ENCODE data around the gene COL11A2. TPM values are rescaled to one million over a fixed set of nuclear protein-coding genes. Genes with fewer than 3 reads are reported as not detected.

Gene COL11A2
- polyA plus RNA-seq, 3 donors = 0.57 TPM; not detected in 2

- H3K9ac ChIP-seq (ENCODE audit: insufficient read depth, low read length, poor library complexity, severe bottlenecking) = no peak overlapping the region
- intact Hi-C loops (cut with micrococcal nuclease) = loop anchor here in 1 of 2 donors (10.0 kb wide), 1 partner anchor 116 kb away; no protein-coding TSS in a partner anchor
- H3K4me1 ChIP-seq (ENCODE audit: control insufficient read depth in 1 of 2, insufficient read depth in 2 of 2, low read length in 2 of 2) = peaks cover 35 to 41% of the 10 kb centered on the region in 2 donors
- no peaks in the 10 kb centered on the region for H3K36me3 ChIP-seq (replicated peaks in 1 of 2; ENCODE audit: control insufficient read depth in 1 of 2, insufficient read depth in 2 of 2, low read length in 2 of 2)
- H3K27ac Mint-ChIP-seq = peak overlapping the region in 1 of 7 donors; percentile 50
- no peak overlapping the region for H3K4me2 ChIP-seq (replicated peaks; ENCODE audit: extremely low read depth, low read length, poor library complexity, severe bottlenecking)
- H3K79me2 ChIP-seq (ENCODE audit: insufficient read depth, low read length) = no peaks in the 10 kb centered on the region
- 98% methylated on average over 5 of the region's 7 CpGs for WGBS (ENCODE audit: insufficient coverage)
- no peak overlapping the region for H3K4me3 Mint-ChIP-seq
- no peaks in the 10 kb centered on the region for H4K20me1 ChIP-seq (ENCODE audit: insufficient read depth, low read length)
- peaks cover 2 to 10% (median 6%) of the 10 kb centered on the region in 7 donors for H3K9me3 Mint-ChIP-seq
- no peak overlapping the region for H3K27ac ChIP-seq (ENCODE audit: low read depth in 1 of 2, low read length in 2 of 2)
- H3K27me3 Mint-ChIP-seq (ENCODE audit: low read depth in 3 of 3) = peaks cover 1 to 3% (median 2%) of the 10 kb centered on the region in 3 donors
- H3K27me3 ChIP-seq (ENCODE audit: control insufficient read depth in 2 of 2, insufficient read depth in 2 of 2, low read length in 2 of 2) = no peaks in the 10 kb centered on the region
- peaks cover 30% of the 10 kb centered on the region for H3K4me1 Mint-ChIP-seq
- no peak overlapping the region for H3K4me3 ChIP-seq (replicated peaks in 1 of 3; ENCODE audit: low read depth in 2 of 3, low read length in 3 of 3)
- no peak for TF ChIP-seq CTCF (IDR thresholded peaks at IDR 0.05)
- no peaks in the 10 kb centered on the region for H3K36me3 Mint-ChIP-seq
- peaks cover 0 to 3% of the 10 kb centered on the region in 2 donors for H3K9me3 ChIP-seq (replicated peaks in 1 of 2; ENCODE audit: control insufficient read depth in 1 of 2, insufficient read depth in 1 of 2, low read length in 2 of 2)
- no peak overlapping the region for H2AFZ ChIP-seq (ENCODE audit: insufficient read depth, low read depth, low read length, poor library complexity, severe bottlenecking)
- peak in 2 of 3 donors; percentile 21 to 75 for DNase-seq
Measured at GRCh38 chr6:33140556-33140955, 51.7 kb downstream of the COL11A2 start.

DNA sequence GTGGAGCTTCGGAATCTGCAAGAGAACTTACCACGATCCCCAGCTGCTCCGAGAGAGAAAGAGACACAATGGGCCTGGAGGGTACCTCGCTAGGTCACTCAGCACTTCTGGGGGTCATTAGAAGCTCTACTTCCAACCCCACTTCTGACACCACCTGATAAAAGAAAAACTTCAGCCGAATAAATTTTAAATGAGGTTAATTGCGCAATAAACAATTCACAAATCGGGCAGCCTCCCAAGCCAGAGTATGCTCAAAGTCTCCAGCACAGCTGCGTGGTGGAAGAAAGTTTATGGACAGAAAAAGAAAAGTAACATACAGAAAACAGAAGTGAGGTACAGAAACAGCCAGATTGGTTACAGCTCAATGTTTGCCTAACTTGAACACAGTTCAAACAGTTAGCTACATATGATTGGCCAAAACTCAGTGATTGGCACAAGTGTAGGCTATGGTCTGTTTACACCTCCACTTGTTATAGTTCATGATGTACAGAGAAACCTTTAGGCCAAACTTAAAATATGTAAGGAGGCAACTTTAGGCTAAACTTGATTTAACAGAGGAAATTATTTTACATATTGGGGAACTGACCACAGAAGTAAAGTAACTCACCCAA lies 52.6 kb downstream of the COL11A2 start:
- H3K9me3 Mint-ChIP-seq = peaks cover 2 to 10% (median 6%) of the 10 kb centered on the region in 7 donors
- DNase-seq = no peak
- intact Hi-C loops (cut with micrococcal nuclease) = loop anchor here in 1 of 2 donors (10.0 kb wide), 1 partner anchor 115 kb away; no protein-coding TSS in a partner anchor
- peaks cover 0 to 3% of the 10 kb centered on the region in 2 donors for H3K9me3 ChIP-seq (replicated peaks in 1 of 2; ENCODE audit: control insufficient read depth in 1 of 2, insufficient read depth in 1 of 2, low read length in 2 of 2)
- H3K79me2 ChIP-seq (ENCODE audit: insufficient read depth, low read length) = no peaks in the 10 kb centered on the region
- H3K27ac ChIP-seq (ENCODE audit: low read depth in 1 of 2, low read length in 2 of 2) = no peak overlapping the region
- H3K4me2 ChIP-seq (replicated peaks; ENCODE audit: extremely low read depth, low read length, poor library complexity, severe bottlenecking) = no peak overlapping the region
- peak overlapping the region in 1 of 7 donors; percentile 71 for H3K27ac Mint-ChIP-seq
- peaks cover 1 to 3% (median 2%) of the 10 kb centered on the region in 3 donors for H3K27me3 Mint-ChIP-seq (ENCODE audit: low read depth in 3 of 3)
- no peaks in the 10 kb centered on the region for H3K27me3 ChIP-seq (ENCODE audit: control insufficient read depth in 2 of 2, insufficient read depth in 2 of 2, low read length in 2 of 2)
- no peak for TF ChIP-seq CTCF (IDR thresholded peaks at IDR 0.05)
- H3K36me3 Mint-ChIP-seq = no peaks in the 10 kb centered on the region
- peaks cover 31% of the 10 kb centered on the region for H3K4me1 Mint-ChIP-seq
- no peaks in the 10 kb centered on the region for H4K20me1 ChIP-seq (ENCODE audit: insufficient read depth, low read length)
- H3K9ac ChIP-seq (ENCODE audit: insufficient read depth, low read length, poor library complexity, severe bottlenecking) = no peak overlapping the region
- peaks cover 31 to 35% of the 10 kb centered on the region in 2 donors for H3K4me1 ChIP-seq (ENCODE audit: control insufficient read depth in 1 of 2, insufficient read depth in 2 of 2, low read length in 2 of 2)
- no peaks in the 10 kb centered on the region for H3K36me3 ChIP-seq (replicated peaks in 1 of 2; ENCODE audit: control insufficient read depth in 1 of 2, insufficient read depth in 2 of 2, low read length in 2 of 2)
- WGBS (ENCODE audit: insufficient coverage) = 50% methylated on average over 4 of the region's 8 CpGs
- H3K4me3 ChIP-seq (replicated peaks in 1 of 3; ENCODE audit: low read depth in 2 of 3, low read length in 3 of 3) = no peak overlapping the region
- H2AFZ ChIP-seq (ENCODE audit: insufficient read depth, low read depth, low read length, poor library complexity, severe bottlenecking) = no peak overlapping the region
- no peak overlapping the region for H3K4me3 Mint-ChIP-seq
